HEK293T (cell line): ENCODE results near the gene MAP4.

Experiments used
- CTCF ChIA-PET: fragments of 350-600 bp; formaldehyde crosslinking; extraction: SDS; loops from one replicate; lab custom pipeline; 2021; ENCODE audit warnings: antibody characterized with exemption, inconsistent platforms; lab: Yijun Ruan, JAX
- POLR2A ChIA-PET: fragments of 350-600 bp; formaldehyde crosslinking; extraction: SDS; loops from one replicate; lab custom pipeline; 2020; ENCODE audit warnings: antibody characterized with exemption, inconsistent platforms; lab: Yijun Ruan, JAX
- DNase-seq: peaks from one replicate; pipeline ENCODE4 v3.0.0; 2012; ENCODE audit warnings: mixed read lengths; ENCODE audit errors: extremely low spot score
- ARNT ChIP-seq: fragments of 450-650 bp; IDR thresholded peaks from 2 replicates; pipeline ENCODE4 v1.6.1; 2017; ENCODE audit warnings: mild to moderate bottlenecking
- BHLHE40 ChIP-seq: fragments of 450-650 bp; IDR thresholded peaks from 2 replicates; pipeline ENCODE4 v1.6.1; 2016; ENCODE audit warnings: mild to moderate bottlenecking, moderate library complexity, borderline replicate concordance
- CTBP1 ChIP-seq: fragments of 450-650 bp; IDR thresholded peaks from 2 replicates; pipeline ENCODE4 v1.6.1; 2016; ENCODE audit warnings: borderline replicate concordance
- ELF4 ChIP-seq: fragments of 450-650 bp; IDR thresholded peaks from 2 replicates; pipeline ENCODE4 v1.6.1; 2017; ENCODE audit warnings: antibody characterized with exemption
- FOXA1 ChIP-seq: fragments of 450-650 bp; IDR thresholded peaks from 2 replicates; pipeline ENCODE4 v1.6.1; 2016; ENCODE audit warnings: mild to moderate bottlenecking
- FOXK2 ChIP-seq: fragments of 450-650 bp; IDR thresholded peaks from 2 replicates; pipeline ENCODE4 v1.6.1; 2016; ENCODE audit warnings: mild to moderate bottlenecking
- FOXM1 ChIP-seq: fragments of 450-650 bp; IDR thresholded peaks from 2 replicates; pipeline ENCODE4 v1.6.1; 2017; ENCODE audit warnings: mild to moderate bottlenecking, borderline replicate concordance
- HDGF ChIP-seq: fragments of 450-650 bp; IDR thresholded peaks from 2 replicates; pipeline ENCODE4 v1.6.1; 2017; ENCODE audit warnings: antibody characterized with exemption, borderline replicate concordance
- L3MBTL2 ChIP-seq: fragments of 450-650 bp; conservative IDR thresholded peaks from 2 replicates; pipeline ENCODE4 v1.6.1; 2016; ENCODE audit warnings: mild to moderate bottlenecking
- NFRKB ChIP-seq: fragments of 450-650 bp; IDR thresholded peaks from 2 replicates; pipeline ENCODE4 v1.6.1; 2016; ENCODE audit warnings: mild to moderate bottlenecking, moderate library complexity
- SP1 ChIP-seq: fragments of 450-650 bp; IDR thresholded peaks from 2 replicates; pipeline ENCODE4 v1.6.1; 2017
- SUZ12 ChIP-seq: fragments of 450-650 bp; IDR thresholded peaks from 2 replicates; pipeline ENCODE4 v1.6.1; 2016; ENCODE audit warnings: mild to moderate bottlenecking
- TARDBP ChIP-seq: fragments of 450-650 bp; IDR thresholded peaks from 2 replicates; pipeline ENCODE4 v1.6.1; 2016
- ZNF384 ChIP-seq: fragments of 450-650 bp; IDR thresholded peaks from 2 replicates; pipeline ENCODE4 v1.6.1; 2016
- TF ChIP-seq, protein P1 (sequence below): fragments of 450-650 bp; IDR thresholded peaks from 2 replicates; pipeline ENCODE4 v1.6.1; 2016

The MAP4 gene

DNA sequence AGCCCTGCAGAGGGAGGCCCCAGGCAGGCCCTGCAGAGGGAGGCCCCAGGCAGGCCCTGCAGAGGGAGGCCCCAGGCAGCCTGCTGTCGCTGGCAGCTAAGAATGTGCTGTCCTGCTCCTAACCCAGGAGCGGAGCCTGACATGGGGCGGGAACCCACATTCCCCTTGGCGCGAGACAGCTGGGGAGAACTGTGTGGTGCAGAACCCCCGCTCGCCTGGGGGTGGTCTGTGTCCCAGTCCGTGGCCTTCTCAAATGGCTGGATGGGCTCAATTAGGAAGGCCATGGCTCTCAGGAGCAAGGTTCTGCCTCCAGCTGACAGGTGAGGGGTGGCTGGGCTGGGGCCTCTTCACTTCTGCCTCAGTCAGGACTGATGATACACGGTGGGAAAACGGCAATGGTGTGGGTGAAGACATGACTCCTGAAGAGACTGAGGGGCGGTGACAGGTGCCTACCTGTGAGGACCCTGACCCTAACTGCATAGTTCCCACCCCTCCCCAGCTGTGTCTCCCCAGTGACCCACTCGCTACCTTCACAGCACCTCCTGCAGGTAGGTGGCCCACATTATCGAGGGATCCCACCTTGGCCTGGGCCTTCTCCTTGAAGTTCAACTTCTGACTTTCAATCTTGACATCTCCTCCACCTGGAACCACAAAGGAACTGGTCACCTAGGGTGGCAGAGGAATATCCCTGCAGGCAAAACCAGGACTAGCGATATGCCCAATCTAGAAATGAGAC lies 161.3 kb downstream of the MAP4 start:
- TF ChIP-seq NFRKB (no peak), FOXA1 (no peak), SUZ12 (no peak), TARDBP (no peak), SP1 (no peak)
- CTCF ChIA-PET = interaction anchor here (2.5 kb wide), 1 partner anchor 296 kb away, joined by 10 read pairs; no protein-coding TSS in a partner anchor
- DNase-seq = no peak
- POLR2A ChIA-PET = no interaction called here

DNA sequence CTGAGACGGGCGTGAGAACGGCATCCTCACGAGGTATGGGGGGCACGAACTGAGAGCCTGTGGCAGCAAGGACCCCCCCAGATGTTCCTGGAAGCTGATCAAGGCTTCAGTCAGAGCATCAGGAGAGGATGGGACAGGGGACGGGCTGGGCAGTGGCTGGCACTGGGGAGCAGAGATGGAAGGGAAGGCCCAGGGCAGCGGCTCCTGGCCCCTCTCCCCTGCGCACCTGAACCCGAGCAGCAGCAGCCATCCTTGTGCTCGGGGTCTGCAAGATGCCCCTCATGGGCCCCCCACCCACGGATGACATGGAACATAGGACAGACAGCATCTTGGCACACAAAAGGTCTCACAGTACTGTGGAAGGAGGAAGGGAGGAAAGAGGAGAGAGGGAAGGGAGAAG lies 161.9 kb downstream of the MAP4 start:
- POLR2A ChIA-PET = no interaction called here
- no peak for TF ChIP-seq HDGF
- TF ChIP-seq NFRKB = no peak
- TF ChIP-seq ARNT = no peak
- DNase-seq = no peak
- CTCF ChIA-PET = interaction anchor here (0.6 to 2.5 kb wide), 2 partner anchors 270 to 297 kb away, joined by 3 to 10 read pairs; no protein-coding TSS in a partner anchor

DNA sequence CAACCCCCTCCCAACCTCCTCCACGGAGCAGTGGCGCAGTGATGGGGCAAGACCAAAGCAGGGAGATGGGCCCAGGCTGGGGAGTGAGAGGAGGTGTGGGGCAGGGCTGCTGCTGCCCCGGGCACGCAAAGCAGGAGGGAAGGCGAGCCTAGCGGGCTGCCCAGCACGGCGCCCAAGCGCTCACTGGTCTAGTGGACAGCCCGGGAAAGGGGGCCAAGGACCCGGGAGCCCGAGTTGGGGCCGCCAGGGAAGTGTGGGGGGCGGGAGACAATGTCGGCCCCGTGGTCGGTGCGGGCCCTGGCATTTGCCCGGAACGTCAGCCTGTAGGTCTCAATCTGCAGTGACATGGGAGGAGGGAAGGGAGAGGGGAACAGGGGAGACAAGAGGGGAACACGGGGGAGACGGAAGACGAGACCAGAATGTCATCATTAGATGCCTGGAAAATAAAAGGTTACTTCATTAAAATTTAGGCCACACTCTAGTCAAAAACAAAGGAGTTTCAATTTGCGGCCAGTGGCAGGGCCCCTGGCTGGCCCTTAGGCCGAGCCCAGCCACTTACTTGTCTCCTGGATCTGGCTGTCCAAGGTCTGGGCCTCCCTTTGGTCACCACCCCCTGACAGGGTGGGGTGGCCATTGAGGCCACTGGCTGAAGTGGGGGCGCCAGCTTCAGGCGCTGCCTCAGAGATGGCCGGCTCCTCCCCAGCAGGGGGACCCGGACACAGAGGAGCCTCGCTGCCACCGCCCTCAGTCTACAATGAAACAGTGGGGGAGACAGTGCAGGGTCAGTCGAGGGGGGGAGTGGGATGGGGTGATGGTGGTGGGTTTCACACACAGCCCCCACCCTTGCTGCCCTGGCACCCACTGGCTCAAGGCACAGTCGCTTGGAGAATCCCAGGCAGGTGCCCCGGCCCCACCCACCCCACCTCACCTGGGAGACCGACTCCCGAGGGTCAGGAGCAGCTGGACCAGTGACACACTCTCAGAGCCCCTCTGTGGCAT lies 163.3 kb downstream of the MAP4 start:
- CTCF ChIA-PET = interaction anchor here (2.5 kb wide), 1 partner anchor 298 kb away, joined by 10 read pairs; no protein-coding TSS in a partner anchor
- POLR2A ChIA-PET = no interaction called here
- no peak for TF ChIP-seq SUZ12
- TF ChIP-seq L3MBTL2 = no peak
- no peak for TF ChIP-seq ARNT
- no peak for TF ChIP-seq ZNF384
- TF ChIP-seq TARDBP = no peak
- no peak for TF ChIP-seq SP1
- no peak for TF ChIP-seq BHLHE40
- TF ChIP-seq FOXA1 = no peak
- TF ChIP-seq CTBP1 = no peak
- TF ChIP-seq FOXM1 = no peak
- TF ChIP-seq HDGF = no peak
- TF ChIP-seq NFRKB = no peak
- no peak for DNase-seq

DNA sequence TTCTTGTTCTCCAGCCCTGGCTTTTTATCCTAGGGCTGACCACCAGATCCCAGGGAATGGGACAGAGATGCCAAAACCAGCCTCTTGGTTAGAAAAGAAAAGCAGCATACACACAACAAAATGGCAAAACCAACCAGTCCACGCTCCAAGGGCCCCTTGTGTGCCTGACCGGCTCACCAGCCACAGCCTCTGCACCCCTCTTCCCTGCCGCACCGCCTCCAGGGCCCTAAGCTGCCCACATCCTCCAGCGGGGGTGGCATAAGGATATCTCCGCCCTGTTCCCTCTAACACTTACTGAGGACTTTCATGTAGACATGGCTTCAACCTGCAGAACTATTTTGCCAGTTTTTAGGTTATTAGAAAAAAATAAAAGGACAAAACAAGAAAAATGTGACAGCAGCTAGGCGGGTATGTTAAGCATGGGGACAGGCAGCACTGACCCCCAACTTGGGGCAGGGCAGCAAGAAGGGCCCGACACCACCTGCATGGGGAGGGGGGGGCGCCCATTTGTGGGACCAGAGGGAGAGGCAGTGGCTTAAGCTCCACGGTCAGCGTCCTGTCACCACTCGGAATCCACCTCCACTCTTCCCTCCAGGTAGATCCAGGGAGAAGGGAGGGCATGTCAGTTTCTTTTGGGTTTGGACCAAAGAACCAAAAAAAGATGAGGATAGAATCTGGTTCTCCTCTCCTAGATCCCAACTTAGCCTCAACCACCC lies 164.2 kb downstream of the MAP4 start:
- TF ChIP-seq, protein P1, sequence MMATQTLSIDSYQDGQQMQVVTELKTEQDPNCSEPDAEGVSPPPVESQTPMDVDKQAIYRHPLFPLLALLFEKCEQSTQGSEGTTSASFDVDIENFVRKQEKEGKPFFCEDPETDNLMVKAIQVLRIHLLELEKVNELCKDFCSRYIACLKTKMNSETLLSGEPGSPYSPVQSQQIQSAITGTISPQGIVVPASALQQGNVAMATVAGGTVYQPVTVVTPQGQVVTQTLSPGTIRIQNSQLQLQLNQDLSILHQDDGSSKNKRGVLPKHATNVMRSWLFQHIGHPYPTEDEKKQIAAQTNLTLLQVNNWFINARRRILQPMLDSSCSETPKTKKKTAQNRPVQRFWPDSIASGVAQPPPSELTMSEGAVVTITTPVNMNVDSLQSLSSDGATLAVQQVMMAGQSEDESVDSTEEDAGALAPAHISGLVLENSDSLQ = no peak
- ChIA-PET POLR2A (no interaction called here), CTCF (no interaction called here)
- DNase-seq = no peak

DNA sequence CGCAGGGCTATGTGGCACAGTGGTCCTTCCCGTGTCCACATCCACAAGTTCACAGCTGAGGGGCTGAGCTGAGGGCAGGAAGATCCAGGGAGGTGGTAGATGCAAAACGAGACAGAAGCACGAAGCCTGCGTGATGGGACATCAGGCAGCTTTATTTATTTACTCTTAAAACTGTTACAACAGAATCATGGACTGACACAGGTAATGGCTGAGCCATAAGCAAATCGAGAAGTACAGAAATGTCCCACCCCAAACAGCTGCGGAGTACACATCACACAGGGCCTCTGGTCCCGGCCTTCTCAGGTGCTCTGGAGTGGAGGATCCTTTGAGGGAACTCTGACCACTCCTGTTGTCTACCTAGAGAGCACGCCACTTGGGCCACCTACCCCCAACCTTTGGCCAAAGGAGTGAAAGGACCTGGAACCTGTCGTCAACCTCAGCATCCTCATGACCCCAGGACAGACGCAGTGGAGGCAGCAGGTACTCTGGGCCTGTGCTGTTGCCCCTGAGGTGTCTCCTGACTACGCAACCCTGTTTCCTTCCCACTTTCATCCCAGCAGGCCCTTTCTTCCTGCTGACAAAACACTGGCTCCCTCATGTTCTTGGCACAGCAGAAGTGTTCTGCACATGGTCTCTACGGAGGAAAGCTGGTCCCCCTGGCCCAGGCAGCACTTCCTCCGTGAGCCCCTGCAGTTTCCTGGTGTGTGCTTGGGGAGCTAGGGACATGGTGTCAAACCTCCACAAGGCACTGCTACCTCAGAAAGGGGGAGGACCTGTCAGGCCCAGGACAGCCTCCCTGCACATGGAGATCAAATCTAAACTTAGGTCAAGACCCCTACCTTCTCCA lies 165.4 kb downstream of the MAP4 start:
- ChIA-PET CTCF (interaction anchor here (0.6 to 1.9 kb wide), 3 partner anchors 13 to 305 kb away, joined by 3 to 9 read pairs (median 3); no protein-coding TSS in a partner anchor), POLR2A (no interaction called here)
- TF ChIP-seq FOXM1 (no peak), FOXK2 (no peak), FOXA1 (no peak), CTBP1 (no peak), SUZ12 (no peak), ELF4 (no peak), BHLHE40 (no peak), ARNT (no peak), SP1 (no peak), TARDBP (no peak), HDGF (no peak), ZNF384 (no peak)
- TF ChIP-seq, protein P1 = no peak
- DNase-seq = no peak
